ENCODE results near the gene FARP1. TPM values are rescaled to one million over a fixed set of nuclear protein-coding genes. Genes with fewer than 3 reads are reported as not detected.

FARP1 gene
- total and polyA plus RNA-seq, 2 of the 8 experiments (the other 6 are each of a cell fraction or from before 2014, with no cell fraction given), result 24.7 to 104 TPM

GRCh38 chr13:98297745-98298144 is 154.9 kb downstream of the FARP1 start:
- Histone ChIP-seq H4K5ac (ENCODE audit: insufficient read length, low read depth, low read length) (no peak overlapping the region), H3K79me1 (ENCODE audit: low read depth, low read length) (peaks cover 7% of the 10 kb centered on the region; the same call in 1 of the 2 replicates), H2BK12ac (ENCODE audit: low read depth, low read length) (no peak overlapping the region), H4K20me1 (replicated peaks in 1 of 2; ENCODE audit: control insufficient read depth in 1 of 2, insufficient read depth in 2 of 2, low read length in 2 of 2) (peaks cover 1 to 5% of the 10 kb centered on the region in 2 experiments), H3K56ac (replicated peaks; ENCODE audit: insufficient read length, low read depth, low read length) (no peak overlapping the region), H3K4me3 (ENCODE audit: extremely low read depth in 1 of 4, insufficient read depth in 2 of 4, low read depth in 3 of 4, low read length in 4 of 4) (no peak overlapping the region), H3K27me3 (replicated peaks in 1 of 4; ENCODE audit: control insufficient read depth in 3 of 4, extremely low read depth in 1 of 4, insufficient read depth in 3 of 4, low read length in 3 of 4) (no peaks in the 10 kb centered on the region; a peak in 1 of 7 replicates), H3K4me1 (replicated peaks in 1 of 4; ENCODE audit: control insufficient read depth in 3 of 4, insufficient read depth in 4 of 4, low read length in 3 of 4) (peaks cover 0 to 6% (median 1%) of the 10 kb centered on the region in 4 experiments; a peak in 5 of 7 replicates), H3K9me3 (ENCODE audit: insufficient read depth in 2 of 2, low read depth in 1 of 2, low read length in 1 of 2) (no peaks in the 10 kb centered on the region), H2BK5ac (ENCODE audit: low read depth, low read length) (no peak overlapping the region), H3K79me2 (ENCODE audit: control insufficient read depth in 1 of 2, insufficient read depth in 2 of 2, low read length in 2 of 2) (peaks cover 0 to 27% of the 10 kb centered on the region in 2 experiments; a peak in 2 of 4 replicates), H3K4me2 (ENCODE audit: insufficient read depth in 1 of 2, low read depth in 2 of 2, low read length in 2 of 2) (no peak overlapping the region), H4K8ac (ENCODE audit: extremely low read depth, insufficient read depth, low read length) (no peak overlapping the region), H3K36me3 (ENCODE audit: control insufficient read depth in 2 of 4, insufficient read depth in 4 of 4, low read length in 3 of 4) (no peaks in the 10 kb centered on the region), H2BK15ac (ENCODE audit: low read length) (no peak overlapping the region), H2AK5ac (ENCODE audit: low read depth, low read length) (no peak overlapping the region), H3K23ac (ENCODE audit: insufficient read length) (no peak overlapping the region), H3K23me2 (ENCODE audit: low read depth, low read length) (no peaks in the 10 kb centered on the region; the same call in 1 of the 2 replicates), H3K9ac (replicated peaks in 1 of 4; ENCODE audit: extremely low read depth in 1 of 4, low read depth in 3 of 4, low read length in 3 of 4) (no peak overlapping the region), H3K14ac (ENCODE audit: insufficient read length) (no peak overlapping the region), H2BK120ac (replicated peaks; ENCODE audit: low read depth, low read length) (no peak overlapping the region), H2BK20ac (ENCODE audit: low read length) (no peak overlapping the region), H3K4ac (replicated peaks; ENCODE audit: insufficient read length, low read depth, low read length) (no peak overlapping the region), H3K18ac (ENCODE audit: extremely low read depth, low read length) (no peak overlapping the region), H2AFZ (ENCODE audit: low read length) (no peak overlapping the region), H3K27ac (ENCODE audit: low read depth, low read length) (no peak overlapping the region), H4K91ac (replicated peaks; ENCODE audit: insufficient read length, low read length) (no peak overlapping the region)
- FAIRE-seq, result no peak
- no peak for DNase-seq (ENCODE audit: low read depth in 1 of 2, low spot score in 2 of 2)
- ChIA-PET CTCF (ENCODE audit: partially characterized antibody) (interaction anchor here (0.9 kb wide), 1 partner anchor 23 kb away, joined by 4 read pairs; no protein-coding TSS in a partner anchor), POLR2A (ENCODE audit: partially characterized antibody) (no interaction called here)
- 93% methylated on average over 9 of the region's 9 CpGs; no CpG with 5 or more reads in 1 of the 2 experiments for WGBS, 2 experiments (ENCODE audit: extremely low coverage in 1 of 2, insufficient coverage in 1 of 2, insufficient read length in 1 of 2, insufficient replicate concordance in 2 of 2, low coverage in 1 of 2, low lambda C conversion rate in 2 of 2, missing lambda C conversion rate in 1 of 2)
- TF ChIP-seq PHF8 (conservative IDR thresholded peaks at IDR 0.05; ENCODE audit: low read depth, low read length) (no peak), SIRT6 (IDR thresholded peaks at IDR 0.05; ENCODE audit: low read length) (no peak), RAD21 (IDR thresholded peaks at IDR 0.05 in 1 of 2, conservative IDR thresholded peaks at IDR 0.05 in 1 of 2; ENCODE audit: low read depth in 2 of 2, low read length in 2 of 2) (no peak), POU5F1 (IDR thresholded peaks at IDR 0.05; ENCODE audit: low read depth, low read length) (no peak), POLR2AphosphoS5 (IDR thresholded peaks at IDR 0.05; ENCODE audit: low read depth, low read length) (no peak), CHD2 (IDR thresholded peaks at IDR 0.05; ENCODE audit: low read length) (no peak), RXRA (IDR thresholded peaks at IDR 0.05; ENCODE audit: insufficient read depth, low read depth, low read length) (no peak), CBX5 (IDR thresholded peaks at IDR 0.05; ENCODE audit: low read depth, low read length) (no peak), BACH1 (IDR thresholded peaks at IDR 0.05; ENCODE audit: low read length) (no peak), SAP30 (IDR thresholded peaks at IDR 0.05; ENCODE audit: insufficient read depth, insufficient replicate concordance, low read length) (no peak), SIN3A (conservative IDR thresholded peaks at IDR 0.05 in 1 of 2, IDR thresholded peaks at IDR 0.05 in 1 of 2; ENCODE audit: low read depth in 1 of 2, low read length in 2 of 2) (no peak), RBBP5 (IDR thresholded peaks at IDR 0.05; ENCODE audit: borderline replicate concordance, low read depth, low read length) (no peak), MAX (IDR thresholded peaks at IDR 0.05) (no peak)

Data from H1 (cell line).